ENCODE results near the gene SOST.

DNA sequence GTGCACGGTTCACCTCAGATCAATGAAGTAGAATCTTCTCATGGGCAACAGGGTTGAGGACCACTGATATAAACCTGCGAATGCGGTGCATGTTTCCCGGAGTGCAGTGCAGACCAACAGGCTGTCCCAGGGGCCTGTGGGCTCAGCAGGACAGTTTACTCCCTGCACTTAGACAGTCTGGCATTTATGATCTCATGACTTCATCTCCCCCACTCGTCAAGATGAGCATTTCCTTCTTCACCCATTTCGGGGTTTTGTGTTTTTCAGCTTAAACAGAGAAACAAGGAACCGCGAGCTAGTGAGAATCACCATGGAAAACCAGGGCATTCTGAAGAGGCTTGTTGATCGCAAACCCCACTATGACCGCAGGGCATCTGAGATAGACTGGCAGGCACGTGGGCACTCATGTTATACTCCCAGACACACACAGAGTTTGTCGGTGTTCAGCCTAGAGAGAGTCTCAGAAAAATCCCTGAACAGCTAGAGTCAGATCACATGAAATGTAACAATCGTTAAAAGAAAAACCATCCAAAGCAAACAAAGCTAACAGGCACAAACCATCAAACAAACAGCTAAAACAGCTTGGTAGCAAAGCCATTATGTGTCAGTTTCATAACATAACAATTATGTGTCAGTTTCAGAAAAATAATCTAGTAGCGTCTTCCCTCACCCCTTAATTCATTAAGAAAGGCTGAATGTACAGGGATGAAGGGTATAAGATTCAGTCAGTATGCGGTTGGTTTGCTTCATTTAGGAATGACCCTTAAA lies 24.5 kb upstream of the SOST start:
- no peak for TF ChIP-seq YY1 (IDR thresholded peaks at IDR 0.05; ENCODE audit: insufficient read depth, insufficient read length)
- TF ChIP-seq SUZ12 (IDR thresholded peaks at IDR 0.05; ENCODE audit: extremely low read depth, insufficient read depth, insufficient read length) = no peak

Data from NT2/D1 (cell line).